ENCODE results near the gene ABCA7. TPM values are rescaled to one million over a fixed set of nuclear protein-coding genes. Genes with fewer than 3 reads are reported as not detected.

ABCA7 gene
- total RNA-seq, 1 donor from 2014 or later, result 19.9 TPM

DNA sequence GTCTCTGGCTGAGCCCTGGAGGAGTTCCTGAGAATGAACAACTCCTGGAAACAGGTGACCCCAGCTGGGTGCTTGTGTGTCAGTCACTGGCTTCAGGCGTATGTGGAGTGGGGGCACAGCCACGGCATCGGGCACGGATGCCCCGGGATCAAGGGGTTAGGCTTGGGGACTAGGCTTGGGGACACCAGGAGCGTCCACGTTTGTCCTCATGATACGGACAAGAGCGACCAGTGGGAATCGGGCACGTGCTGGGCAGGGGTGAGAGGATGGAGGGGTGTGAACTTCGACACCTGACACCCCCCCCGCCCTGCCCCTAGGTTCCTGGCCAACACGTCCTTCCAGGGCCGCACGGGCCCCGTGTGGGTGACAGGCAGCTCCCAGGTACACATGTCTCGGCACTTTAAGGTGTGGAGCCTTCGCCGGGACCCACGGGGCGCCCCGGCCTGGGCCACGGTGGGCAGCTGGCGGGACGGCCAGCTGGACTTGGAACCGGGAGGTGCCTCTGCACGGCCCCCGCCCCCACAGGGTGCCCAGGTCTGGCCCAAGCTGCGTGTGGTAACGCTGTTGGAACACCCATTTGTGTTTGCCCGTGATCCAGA is 35.6 kb upstream of the ABCA7 start:
- no peak for DNase-seq (ENCODE audit: low spot score)

DNA sequence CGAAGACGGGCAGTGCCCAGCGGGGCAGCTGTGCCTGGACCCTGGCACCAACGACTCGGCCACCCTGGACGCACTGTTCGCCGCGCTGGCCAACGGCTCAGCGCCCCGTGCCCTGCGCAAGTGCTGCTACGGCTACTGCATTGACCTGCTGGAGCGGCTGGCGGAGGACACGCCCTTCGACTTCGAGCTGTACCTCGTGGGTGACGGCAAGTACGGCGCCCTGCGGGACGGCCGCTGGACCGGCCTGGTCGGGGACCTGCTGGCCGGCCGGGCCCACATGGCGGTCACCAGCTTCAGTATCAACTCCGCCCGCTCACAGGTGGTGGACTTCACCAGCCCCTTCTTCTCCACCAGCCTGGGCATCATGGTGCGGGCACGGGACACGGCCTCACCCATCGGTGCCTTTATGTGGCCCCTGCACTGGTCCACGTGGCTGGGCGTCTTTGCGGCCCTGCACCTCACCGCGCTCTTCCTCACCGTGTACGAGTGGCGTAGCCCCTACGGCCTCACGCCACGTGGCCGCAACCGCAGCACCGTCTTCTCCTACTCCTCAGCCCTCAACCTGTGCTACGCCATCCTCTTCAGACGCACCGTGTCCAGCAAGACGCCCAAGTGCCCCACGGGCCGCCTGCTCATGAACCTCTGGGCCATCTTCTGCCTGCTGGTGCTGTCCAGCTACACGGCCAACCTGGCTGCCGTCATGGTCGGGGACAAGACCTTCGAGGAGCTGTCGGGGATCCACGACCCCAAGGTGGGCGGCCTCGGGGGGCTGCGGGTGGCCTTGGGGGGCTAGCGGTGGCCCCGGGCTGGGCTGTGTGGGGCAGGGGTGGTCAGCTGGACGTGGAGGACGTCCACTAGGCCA is 34.9 kb upstream of the ABCA7 start:
- DNase-seq (ENCODE audit: low spot score), result no peak

DNA sequence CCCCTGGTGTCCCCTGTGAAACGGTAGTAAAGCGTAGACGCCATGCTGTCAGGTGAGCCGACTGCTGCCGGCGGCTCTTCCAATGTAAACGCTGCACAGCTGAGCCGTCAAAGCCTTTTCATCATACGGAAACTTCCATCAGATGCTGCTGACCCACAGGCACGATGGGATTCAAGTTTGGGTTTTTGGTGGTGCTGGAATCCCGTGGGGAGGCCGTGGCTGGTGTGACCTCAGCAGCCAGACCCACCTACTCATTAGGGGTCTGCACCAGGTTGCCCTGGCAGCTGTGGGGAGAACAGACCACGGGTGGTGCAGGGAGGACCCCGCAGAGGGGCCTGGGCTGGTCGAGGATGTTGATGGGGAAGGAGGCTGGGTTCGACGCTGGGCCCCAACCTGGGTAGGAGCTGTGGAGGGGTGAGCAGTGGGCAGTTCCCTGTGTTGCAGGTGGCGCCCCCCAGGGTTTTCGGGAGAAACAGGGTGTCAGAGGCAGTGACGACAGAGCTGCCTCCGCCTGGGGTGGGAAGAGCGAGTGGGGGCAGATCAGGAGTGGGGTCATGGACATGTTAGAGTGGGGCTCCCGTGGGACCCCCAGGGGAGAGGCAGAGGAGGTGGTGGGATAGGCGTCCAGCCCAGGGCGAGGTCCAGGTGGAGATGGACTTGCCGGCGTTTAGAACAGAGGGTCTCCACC is 33.1 kb upstream of the ABCA7 start:
- DNase-seq (ENCODE audit: low spot score), result no peak

DNA sequence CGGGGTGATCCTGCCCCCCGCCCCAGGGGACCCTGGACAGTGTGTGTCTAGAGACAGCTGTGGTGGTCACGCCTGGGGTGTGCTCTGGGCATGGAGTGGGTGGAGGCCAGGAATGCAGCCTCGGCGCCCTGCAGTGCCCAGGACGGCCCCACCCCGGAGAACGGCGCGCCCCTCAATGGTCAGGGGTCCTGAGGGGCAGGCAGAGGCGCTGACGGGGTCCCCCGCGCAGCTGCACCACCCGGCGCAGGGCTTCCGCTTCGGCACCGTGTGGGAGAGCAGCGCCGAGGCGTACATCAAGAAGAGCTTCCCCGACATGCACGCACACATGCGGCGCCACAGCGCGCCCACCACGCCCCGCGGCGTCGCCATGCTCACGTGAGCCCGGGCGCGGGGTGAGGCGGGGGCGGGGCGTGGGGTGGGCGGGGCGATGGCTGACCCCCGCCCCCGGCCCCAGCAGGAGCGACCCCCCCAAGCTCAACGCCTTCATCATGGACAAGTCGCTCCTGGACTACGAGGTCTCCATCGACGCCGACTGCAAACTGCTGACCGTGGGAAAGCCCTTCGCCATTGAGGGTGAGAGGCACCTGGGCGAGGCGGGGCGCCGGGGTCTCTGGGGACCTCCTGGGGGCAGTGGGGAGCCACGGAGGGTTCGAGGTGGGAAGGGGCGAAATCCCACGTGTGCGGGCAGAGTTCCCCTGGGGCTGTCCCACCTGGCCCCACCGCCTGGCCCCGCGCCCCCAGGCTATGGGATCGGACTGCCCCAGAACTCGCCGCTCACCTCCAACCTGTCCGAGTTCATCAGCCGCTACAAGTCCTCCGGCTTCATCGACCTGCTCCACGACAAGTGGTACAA is 32.3 kb upstream of the ABCA7 start:
- DNase-seq (ENCODE audit: low spot score), result no peak

DNA sequence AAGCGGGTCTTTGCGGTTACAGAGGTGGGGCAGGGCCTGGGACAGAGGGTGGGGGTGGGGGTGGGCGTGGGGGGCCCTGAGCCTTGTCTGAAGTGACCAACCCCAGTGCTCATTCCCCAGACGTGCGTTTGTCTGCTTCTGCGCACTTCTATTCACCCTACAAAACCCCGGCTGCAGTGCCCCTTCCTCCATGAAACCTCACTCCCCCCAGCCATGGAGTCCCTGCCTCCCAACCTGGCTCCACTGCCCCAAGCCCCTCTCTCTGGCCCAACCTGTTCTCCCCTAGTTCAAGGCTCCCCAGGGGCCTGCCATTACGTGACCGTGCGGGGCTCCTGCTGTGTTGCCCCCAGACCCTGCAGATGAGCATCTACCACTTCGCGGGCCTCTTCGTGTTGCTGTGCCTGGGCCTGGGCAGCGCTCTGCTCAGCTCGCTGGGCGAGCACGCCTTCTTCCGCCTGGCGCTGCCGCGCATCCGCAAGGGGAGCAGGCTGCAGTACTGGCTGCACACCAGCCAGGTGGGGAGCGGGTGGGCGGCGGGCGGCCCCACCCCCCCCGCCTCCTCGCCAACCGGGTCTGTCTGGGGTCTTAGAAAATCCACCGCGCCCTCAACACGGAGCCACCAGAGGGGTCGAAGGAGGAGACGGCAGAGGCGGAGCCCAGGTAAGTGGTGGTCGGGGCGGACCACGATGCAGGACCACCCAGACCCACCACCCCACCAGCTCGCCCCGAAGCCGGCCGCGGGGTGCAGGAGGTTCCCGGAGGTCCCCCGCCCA is 31.5 kb upstream of the ABCA7 start:
- DNase-seq (ENCODE audit: low spot score), result peak; percentile 84

DNA sequence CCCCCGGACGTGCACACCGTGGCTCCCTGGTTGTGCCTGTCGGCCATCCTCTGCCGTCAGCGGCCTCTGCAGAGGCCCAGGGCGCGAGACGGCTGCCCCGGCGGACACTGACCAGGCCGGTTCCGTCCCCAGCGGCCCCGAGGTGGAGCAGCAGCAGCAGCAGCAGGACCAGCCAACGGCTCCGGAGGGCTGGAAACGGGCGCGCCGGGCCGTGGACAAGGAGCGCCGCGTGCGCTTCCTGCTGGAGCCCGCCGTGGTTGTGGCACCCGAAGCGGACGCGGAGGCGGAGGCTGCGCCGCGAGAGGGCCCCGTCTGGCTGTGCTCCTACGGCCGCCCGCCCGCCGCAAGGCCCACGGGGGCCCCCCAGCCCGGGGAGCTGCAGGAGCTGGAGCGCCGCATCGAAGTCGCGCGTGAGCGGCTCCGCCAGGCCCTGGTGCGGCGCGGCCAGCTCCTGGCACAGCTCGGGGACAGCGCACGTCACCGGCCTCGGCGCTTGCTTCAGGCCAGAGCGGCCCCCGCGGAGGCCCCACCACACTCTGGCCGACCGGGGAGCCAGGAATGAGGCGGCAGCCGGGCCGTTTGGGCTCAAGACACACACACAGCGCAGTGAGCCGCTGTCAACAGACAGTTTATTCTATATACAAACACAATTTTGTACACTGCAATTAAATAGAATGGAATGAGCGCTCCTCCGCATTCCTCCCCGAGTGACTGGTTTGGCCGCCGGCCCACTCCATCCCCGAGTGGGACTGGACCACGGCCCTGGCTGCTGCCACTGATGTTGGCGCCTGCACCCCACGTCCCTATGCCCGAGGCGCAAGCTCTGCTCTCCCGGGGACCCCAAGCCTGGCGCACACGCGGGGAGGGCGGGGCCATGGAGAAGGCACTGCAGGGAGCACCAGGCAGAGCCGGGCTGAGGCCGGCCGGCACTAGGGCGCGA is 30.6 kb upstream of the ABCA7 start:
- DNase-seq (ENCODE audit: low spot score), result peak; percentile 90

DNA sequence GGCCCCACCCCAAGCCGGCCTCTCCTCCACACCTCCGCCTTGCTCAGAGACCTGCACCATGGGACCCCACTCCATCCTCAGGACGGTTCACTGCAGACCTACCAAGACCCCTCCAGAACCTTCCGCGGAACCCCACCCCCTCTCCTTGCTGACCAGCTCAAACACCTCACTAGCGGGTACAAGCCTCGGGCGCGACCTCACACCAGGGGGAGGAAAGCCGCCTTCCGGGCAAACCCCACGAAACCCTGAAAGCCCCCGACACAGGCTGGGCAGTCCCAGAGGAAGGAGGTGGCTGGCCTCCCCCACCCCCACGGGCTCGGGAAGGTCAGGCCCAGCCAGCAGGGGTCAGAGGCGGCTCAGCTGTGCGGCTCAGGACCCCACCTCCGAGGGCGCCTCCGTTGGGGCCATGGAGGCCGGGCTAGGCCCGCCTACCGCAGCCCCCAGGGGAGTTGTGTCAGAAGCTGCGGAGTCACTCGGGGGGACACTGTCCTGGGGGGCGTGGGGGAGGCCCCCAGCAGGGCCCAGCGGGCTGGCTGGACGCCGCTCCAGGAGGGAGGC is 29.8 kb upstream of the ABCA7 start:
- DNase-seq (ENCODE audit: low spot score), result no peak

DNA sequence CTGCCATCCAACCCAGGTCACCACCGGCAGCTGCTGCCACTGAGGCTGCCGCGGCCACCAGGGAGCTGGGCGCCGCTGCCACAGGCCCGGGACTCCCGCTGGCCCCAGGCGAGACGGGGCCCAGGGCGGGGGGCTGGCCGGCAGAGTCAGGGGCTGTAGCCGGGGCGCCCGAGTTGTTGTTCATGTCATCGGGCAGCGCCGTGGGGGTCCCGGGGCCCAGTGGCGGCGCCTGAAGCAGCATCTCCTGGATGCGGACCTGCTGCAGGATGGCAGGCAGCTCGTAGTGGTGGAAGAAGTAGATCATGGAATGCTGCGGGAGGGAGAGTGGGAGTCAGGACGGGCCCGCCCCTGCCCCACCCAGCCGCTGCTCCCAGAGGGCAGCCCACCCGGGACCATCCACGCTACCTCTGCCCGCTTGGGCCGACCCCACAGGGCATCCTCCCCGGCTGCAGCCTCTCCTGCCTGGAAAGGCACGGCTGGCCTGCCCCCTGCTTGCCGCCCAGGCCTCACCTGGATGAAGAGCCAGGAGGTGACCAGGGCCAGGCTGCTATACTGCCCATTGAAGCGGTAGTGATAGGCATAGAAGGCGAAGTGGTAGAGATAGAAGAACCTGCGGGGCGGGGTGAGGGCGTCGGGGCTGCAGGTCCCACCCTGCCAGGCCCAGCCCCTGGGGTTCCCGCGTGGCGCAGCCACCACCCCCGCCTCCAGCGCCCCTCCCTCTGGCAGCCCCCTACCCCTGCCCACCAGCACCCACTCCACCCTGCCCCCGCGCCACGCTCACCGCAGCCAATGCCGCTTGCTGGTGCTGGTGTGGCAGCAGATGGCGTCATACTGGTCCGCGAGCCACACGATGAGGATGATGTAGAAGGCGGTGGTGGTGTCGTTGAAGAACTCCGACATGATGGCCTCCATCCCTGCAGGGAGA is 29.1 kb upstream of the ABCA7 start:
- no peak for DNase-seq (ENCODE audit: low spot score)

DNA sequence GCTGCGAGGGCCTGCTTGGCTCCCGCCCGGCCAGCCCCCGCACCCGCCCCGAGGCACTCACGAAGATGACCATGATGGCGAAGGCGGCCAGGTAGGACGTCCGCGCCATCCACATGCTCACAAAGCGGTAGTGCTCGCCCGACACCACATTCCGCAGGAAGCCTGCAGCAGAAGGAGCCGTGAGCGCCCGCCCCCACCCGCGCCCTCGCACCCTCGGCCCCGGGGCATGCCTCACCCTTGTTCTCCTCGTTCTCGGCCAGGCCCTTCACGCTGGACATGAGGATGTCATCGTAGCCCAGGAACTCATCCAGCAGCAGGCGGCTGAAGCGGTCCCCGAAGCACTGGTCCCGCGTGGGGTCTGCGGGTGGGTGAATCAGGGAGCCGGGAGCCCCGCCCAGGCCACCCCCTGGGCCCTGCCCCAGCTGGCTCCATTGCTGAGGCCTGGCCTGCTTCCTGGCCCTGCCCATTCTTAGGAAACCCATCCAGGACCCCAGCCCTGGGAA is 28.0 kb upstream of the ABCA7 start:
- no peak for DNase-seq (ENCODE audit: low spot score)

DNA sequence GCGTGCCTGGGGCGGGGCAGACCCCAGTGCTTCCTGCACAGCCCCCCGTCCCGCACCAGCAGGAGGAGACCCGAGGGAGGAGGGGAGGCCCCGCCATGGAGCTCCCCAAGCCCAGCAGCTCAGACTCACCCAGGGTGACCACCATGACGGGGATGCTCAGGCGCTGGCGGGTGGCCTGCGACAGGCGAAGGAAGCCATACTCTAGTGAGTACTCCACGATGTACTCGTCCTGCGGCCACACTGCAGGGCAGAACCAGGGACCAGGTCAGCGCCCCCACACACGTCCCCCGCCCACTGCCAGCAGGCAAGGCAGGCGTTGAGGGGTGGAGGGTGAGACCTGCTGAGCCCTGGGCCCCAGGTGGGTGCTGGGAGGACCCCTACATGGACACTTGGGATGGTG is 27.6 kb upstream of the ABCA7 start:
- DNase-seq (ENCODE audit: low spot score), result no peak

DNA sequence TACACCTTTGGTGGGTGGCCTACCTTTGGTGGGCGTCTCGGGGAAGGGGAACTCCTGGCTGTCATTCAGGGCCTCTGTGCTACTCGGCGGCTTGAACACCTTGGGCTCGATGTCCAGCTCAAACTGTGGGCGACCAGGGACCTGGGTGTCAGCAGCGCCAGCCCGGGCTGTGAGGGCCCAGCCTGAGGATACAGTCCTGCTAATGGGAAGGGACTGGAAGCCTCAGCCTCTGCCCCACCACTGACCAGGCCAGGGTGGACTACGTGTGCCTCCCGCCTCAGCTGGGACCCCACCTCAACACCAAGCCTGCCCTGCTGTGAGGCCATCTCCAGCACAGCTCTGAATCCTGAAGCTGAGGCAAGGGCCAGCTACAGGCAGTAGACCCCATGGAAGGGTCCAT is 26.7 kb upstream of the ABCA7 start:
- DNase-seq (ENCODE audit: low spot score), result no peak

DNA sequence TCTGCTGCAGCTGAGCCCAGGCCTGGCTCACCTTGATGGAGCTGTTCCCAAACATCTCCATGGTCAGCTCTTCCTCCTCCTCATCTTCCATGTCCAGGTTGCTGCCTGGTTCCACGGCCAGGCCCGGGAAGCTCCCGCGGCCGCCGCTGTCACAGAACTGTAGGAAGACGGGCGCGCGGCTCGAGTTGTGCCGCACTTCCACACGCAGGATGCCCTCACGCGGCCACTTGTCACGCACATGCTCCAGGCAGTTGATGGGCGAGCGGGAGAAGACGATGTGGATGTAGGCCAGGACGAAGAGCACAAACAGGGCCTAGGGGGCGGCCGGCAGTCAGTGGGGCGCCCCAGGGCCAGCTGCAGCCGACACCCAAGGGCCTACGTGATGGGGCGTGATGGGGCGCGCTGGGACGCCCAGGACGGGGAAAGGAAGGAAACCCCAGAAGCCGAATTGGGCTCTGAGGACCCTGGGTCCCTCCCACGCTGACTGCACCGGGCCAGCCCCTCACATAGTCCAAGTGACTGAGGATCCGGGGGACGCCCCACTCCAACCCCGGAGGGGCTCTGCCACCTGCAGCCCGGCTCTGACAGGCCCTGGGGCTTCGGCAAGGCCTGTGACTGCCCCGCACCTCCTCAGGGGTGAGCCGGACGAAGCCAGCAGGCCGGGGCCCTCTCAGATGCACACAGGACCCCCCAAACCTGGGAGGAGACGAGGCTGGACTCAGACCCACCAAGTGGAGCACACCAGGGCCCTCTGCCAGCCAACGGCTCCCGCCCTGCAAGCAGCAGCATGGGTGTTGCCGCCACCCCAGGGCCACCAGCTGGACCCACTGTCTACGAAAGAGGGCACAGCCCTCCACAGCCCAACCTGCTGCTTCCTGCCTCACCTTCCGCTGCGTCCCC is 25.5 kb upstream of the ABCA7 start:
- DNase-seq (ENCODE audit: low spot score), result no peak

DNA sequence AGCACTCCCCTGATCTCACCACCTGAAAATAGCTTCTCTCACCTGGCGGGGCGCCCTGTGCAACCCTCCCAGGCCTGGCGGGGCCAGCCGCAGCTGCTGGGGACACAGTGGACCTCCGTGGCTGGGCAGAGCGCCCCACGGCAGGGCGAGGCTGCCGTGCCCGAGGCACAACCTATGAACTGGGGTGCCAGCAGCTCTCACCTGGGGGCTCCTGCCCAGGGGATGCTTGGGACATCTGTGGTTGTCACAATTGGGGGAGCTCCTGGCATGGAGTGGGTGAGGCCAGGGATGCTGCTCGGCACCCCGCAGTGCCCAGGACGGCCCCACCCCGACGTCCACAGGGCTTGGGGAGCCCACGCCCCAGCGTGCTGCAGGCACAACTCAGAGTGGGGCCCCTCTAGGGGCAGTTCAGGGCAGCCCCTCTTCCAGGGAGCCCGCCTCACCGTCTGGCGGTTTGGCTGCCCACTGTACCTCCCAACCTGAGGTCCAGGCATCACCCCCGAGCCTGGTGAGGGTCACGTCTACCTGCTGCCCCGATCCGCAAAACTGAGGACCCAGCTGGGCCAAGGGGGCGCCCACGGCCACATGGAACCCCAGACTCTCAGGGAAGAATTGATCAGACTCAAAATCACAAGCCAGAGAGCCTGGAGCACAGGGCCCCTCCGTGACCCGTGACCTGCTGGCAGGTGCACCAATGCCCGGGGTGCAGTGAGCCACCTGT is 24.7 kb upstream of the ABCA7 start:
- DNase-seq (ENCODE audit: low spot score), result no peak

DNA sequence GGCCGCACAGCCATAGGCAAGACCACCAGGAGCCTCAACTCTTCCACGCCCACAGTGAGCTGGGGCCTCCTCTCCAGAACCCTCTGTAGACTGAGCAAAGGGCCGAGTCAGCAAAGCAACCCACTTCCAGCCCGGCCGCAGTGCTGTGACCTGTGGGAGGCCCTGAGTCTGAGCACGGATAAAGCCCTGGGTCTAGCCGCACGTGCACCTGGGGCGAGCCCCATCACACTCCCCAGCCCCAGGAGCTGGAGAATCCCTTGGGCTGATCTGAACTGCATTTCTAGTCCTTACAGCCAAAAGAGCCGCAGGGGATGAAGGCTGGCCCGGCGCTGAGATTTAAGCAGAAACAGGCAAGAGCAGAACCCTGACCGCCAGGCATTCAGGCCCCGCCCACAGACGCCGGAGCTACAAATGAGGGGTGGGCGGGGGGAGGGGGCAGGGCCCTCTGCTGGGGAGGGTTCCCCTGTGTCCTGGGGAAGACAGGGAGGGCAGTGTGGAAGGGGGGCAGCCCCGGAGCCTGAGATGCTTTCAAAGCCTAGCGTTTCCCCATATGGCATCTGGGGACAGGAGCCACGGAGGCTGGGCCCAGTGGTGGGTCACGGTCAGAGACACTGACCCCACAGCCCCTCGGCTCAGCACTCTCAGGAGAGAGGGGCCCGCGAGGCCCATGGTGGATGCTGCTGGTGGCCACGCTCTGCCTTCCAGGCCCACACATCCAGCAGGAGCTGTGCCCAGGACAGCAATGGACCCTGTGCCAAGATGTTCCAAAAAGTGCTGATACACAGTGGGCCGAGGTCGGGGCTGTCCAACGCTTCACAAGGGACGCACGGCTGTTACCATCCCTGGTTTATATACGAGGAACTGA is 23.9 kb upstream of the ABCA7 start:
- DNase-seq (ENCODE audit: low spot score), result no peak

DNA sequence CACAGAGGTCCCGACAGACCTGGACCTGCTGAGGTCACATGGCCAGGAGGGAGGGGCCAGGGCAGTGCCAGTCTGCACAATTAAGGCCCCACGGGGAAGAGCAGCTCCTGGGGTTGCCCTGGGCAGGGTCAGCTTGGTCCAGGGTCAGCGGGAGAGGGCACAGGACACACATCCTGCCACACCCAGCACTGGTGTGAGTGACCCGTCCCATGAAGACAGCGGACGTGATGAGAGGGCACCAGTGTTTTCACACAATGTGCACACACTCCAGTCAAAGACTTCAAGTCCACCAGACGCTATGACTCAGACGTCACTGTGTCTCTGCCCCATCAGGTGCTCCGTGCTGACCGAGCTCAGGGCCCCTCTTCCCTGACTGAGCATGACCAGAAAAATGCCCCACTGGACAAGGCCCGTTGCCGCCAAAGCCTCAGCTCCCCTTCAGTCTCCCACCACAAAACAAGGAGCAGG is 23.2 kb upstream of the ABCA7 start:
- DNase-seq (ENCODE audit: low spot score), result no peak

Data from mesenteric fat pad (tissue), 1 donor.